A673 (cell line): ENCODE measurements around the gene CFAP61. TPM values are rescaled to one million over a fixed set of nuclear protein-coding genes. Genes with fewer than 3 reads are reported as not detected.

Source experiments
- BruUV-seq: library from RNA; stranded (reverse); fragments of 400-500 nt; replicated peaks from 2 replicates; lab custom pipeline; 2021; lab: Mats Ljungman, UMichigan
- CTCF ChIA-PET: fragments of 300-600 bp; sonication (Branson Sonifier 250); formaldehyde crosslinking; loops from one replicate; lab custom pipeline; 2022; ENCODE audit warnings: antibody characterized with exemption; lab: Charles Lee
- POLR2A ChIA-PET: fragments of 300-600 bp; sonication (Branson Sonifier 250); formaldehyde crosslinking; loops from one replicate; lab custom pipeline; 2022; ENCODE audit warnings: antibody characterized with exemption; ENCODE audit not compliant: low non-redundant PET; lab: Charles Lee
- DNase-seq: peaks from one replicate; pipeline ENCODE4 v3.0.0-alpha.2; 2015; ENCODE audit warnings: low spot score
- H3K27ac ChIP-seq: fragments of 200-600 bp; sonication (generic); 2 replicates; pipeline ENCODE4 v1.5.1; 2016; ENCODE audit warnings: mixed run types, low read depth, mild to moderate bottlenecking, mixed read lengths, antibody characterized with exemption, low read length; ENCODE audit not compliant: poor library complexity, severe bottlenecking
- H3K27me3 ChIP-seq: fragments of 200-600 bp; sonication (generic); replicated peaks from 2 replicates; pipeline ENCODE4 v1.6.1; 2017; ENCODE audit warnings: mixed run types, low read depth, mild to moderate bottlenecking, mixed read lengths, antibody characterized with exemption, low read length; ENCODE audit not compliant: insufficient read depth, poor library complexity
- H3K36me3 ChIP-seq: fragments of 200-600 bp; sonication (generic); 2 replicates; pipeline ENCODE4 v1.6.1; 2016; ENCODE audit warnings: mixed run types, mild to moderate bottlenecking, mixed read lengths, antibody characterized with exemption, low read length; ENCODE audit not compliant: insufficient read depth, poor library complexity, severe bottlenecking
- H3K4me1 ChIP-seq: fragments of 200-600 bp; sonication (generic); 2 replicates; pipeline ENCODE4 v1.6.1; 2017; ENCODE audit warnings: mixed run types, mild to moderate bottlenecking, mixed read lengths, antibody characterized with exemption, low read length; ENCODE audit not compliant: insufficient read depth, poor library complexity, severe bottlenecking
- H3K4me3 ChIP-seq: fragments of 200-600 bp; sonication (generic); 2 replicates; pipeline ENCODE4 v1.5.1; 2016; ENCODE audit warnings: low read depth, mixed run types, mild to moderate bottlenecking, mixed read lengths, low read length; ENCODE audit not compliant: poor library complexity, severe bottlenecking
- H3K9me3 ChIP-seq: fragments of 200-600 bp; sonication (generic); 2 replicates; pipeline ENCODE4 v1.6.1; 2016; ENCODE audit warnings: mixed run types, low read depth, mild to moderate bottlenecking, mixed read lengths, antibody characterized with exemption, low read length; ENCODE audit not compliant: poor library complexity, severe bottlenecking
- CTCF ChIP-seq: fragments of 300-800, 200-600 bp; sonication (generic); conservative IDR thresholded peaks from 2 replicates; pipeline ENCODE4 v1.5.1; 2017; ENCODE audit warnings: low read depth, mild to moderate bottlenecking, antibody characterized with exemption, low read length, moderate library complexity, mixed read lengths
- EZH2 ChIP-seq: fragments of 200-600 bp; sonication (generic); IDR thresholded peaks from 2 replicates; pipeline ENCODE4 v1.6.1; 2017; ENCODE audit warnings: borderline replicate concordance, low read depth, mild to moderate bottlenecking, mixed read lengths, antibody characterized with exemption, low read length; ENCODE audit not compliant: poor library complexity, severe bottlenecking
- intact Hi-C: fragments of 100-400 bp; cut with micrococcal nuclease; formaldehyde crosslinking; loops from one replicate; pipeline ENCODE4 v1.10.0; 2022; ENCODE audit not compliant: unreplicated experiment
- total RNA-seq: library from RNA; stranded (reverse); gene quantifications from 2 replicates; pipeline ENCODE4 v1.2.3, GENCODE V29; 2021

Gene CFAP61
- total RNA-seq, 1 experiment from 2014 or later, result not detected

DNA sequence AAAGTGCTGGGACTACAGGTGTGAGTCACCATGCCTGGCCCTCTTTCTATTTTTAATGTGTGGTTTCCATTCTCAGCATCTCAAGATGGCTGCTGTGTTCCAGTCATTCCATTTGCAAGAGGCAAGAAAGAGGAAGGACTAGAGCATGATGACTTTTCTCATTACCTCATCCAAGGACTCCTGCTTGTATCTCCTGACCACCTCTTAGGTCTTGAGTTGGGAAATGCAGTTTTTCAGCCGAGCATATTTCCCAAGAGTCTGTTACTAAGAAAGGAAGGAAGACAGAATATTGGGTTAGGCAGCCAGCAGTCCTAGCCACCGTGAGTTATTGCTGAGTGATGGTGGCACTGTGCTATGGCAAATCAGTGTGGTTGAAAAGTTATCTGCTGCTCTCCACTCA, 207.2 kb downstream of the CFAP61 start:
- TF ChIP-seq CTCF (no peak), EZH2 (no peak)
- H3K36me3 ChIP-seq, result no peaks in the 10 kb centered on the region
- ChIA-PET POLR2A (no interaction called here), CTCF (no interaction called here)
- no TSS peak for BruUV-seq
- no peak overlapping the region for H3K27ac ChIP-seq
- intact Hi-C loops, result no loop called here
- no peaks in the 10 kb centered on the region for H3K9me3 ChIP-seq
- DNase-seq, result no peak
- no peak overlapping the region for H3K4me3 ChIP-seq
- no peaks in the 10 kb centered on the region for H3K4me1 ChIP-seq
- H3K27me3 ChIP-seq, result peaks cover 8% of the 10 kb centered on the region

DNA sequence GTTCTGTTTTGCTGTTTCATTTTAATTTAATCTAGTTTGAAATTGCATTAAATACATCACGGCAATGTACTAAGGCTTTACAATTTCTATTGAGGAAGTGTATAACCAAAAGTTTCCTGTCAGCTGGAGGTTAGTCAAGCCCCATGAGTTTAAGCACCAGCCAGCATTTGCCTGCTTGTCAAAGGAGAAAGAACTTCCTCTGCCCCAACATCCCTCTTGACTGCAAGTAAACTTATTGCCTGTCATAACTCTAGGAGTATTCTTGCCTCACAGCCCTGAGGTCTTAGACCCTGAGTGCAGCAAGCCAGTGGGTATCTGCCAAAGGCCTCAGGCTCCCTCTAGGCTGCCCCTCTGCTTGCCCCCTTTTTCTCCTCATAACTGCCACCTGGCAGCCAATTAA, 208.8 kb downstream of the CFAP61 start:
- no peak for DNase-seq
- Histone ChIP-seq H3K27me3 (peaks cover 8% of the 10 kb centered on the region), H3K4me3 (no peak overlapping the region), H3K36me3 (no peaks in the 10 kb centered on the region), H3K9me3 (no peaks in the 10 kb centered on the region), H3K27ac (no peak overlapping the region), H3K4me1 (no peaks in the 10 kb centered on the region)
- intact Hi-C loops, result no loop called here
- BruUV-seq, result no TSS peak
- ChIA-PET POLR2A (no interaction called here), CTCF (no interaction called here)
- TF ChIP-seq EZH2, result no peak
- no peak for TF ChIP-seq CTCF

GRCh38 chr20:20265210-20265609, 212.9 kb downstream of the CFAP61 start:
- Histone ChIP-seq H3K36me3 (no peaks in the 10 kb centered on the region), H3K27ac (no peak overlapping the region), H3K9me3 (no peaks in the 10 kb centered on the region), H3K4me1 (no peaks in the 10 kb centered on the region), H3K27me3 (peaks cover 4% of the 10 kb centered on the region), H3K4me3 (no peak overlapping the region)
- no peak for TF ChIP-seq EZH2
- TF ChIP-seq CTCF, result no peak
- intact Hi-C loops, result no loop called here
- POLR2A ChIA-PET, result no interaction called here
- CTCF ChIA-PET, result no interaction called here
- BruUV-seq, result no TSS peak
- DNase-seq, result no peak
